MM.1S (cell line): ENCODE data around the gene PHACTR4.

ENCODE experiments used
- DNase-seq: peaks from one replicate; pipeline ENCODE4 v3.0.0-alpha.2; 2015
- H2AFZ ChIP-seq: fragments of 300-600 bp; sonication (generic); 2 replicates; pipeline ENCODE4 v1.6.0; 2016; ENCODE audit warnings: antibody characterized with exemption, low read length
- H3F3A ChIP-seq: fragments of 300-600 bp; sonication (generic); 2 replicates; pipeline ENCODE4 v1.6.1; 2016; ENCODE audit warnings: mild to moderate bottlenecking, antibody characterized with exemption, low read length, moderate library complexity, mixed read lengths; ENCODE audit not compliant: insufficient read depth
- H3K27ac ChIP-seq: fragments of 300-600 bp; sonication (generic); 2 replicates; pipeline ENCODE4 v1.5.1; 2016; ENCODE audit warnings: mild to moderate bottlenecking, low read length
- H3K27me3 ChIP-seq: fragments of 300-600 bp; sonication (generic); replicated peaks from 2 replicates; pipeline ENCODE4 v1.6.0; 2016; ENCODE audit warnings: low read length; ENCODE audit not compliant: insufficient read depth
- H3K36me3 ChIP-seq: fragments of 300-600 bp; sonication (generic); replicated peaks from 2 replicates; pipeline ENCODE4 v1.6.1; 2016; ENCODE audit warnings: mild to moderate bottlenecking, low read length, mixed read lengths; ENCODE audit not compliant: insufficient read depth
- H3K4me1 ChIP-seq: fragments of 300-600 bp; sonication (generic); 2 replicates; pipeline ENCODE4 v1.6.1; 2016; ENCODE audit warnings: low read length, mixed read lengths
- H3K4me2 ChIP-seq: fragments of 300-600 bp; sonication (generic); 2 replicates; pipeline ENCODE4 v1.6.0; 2016; ENCODE audit warnings: low read depth, low read length
- H3K4me3 ChIP-seq: fragments of 300-600 bp; sonication (generic); 2 replicates; pipeline ENCODE4 v1.5.1; 2016; ENCODE audit warnings: low read length, mixed read lengths
- H3K79me2 ChIP-seq: fragments of 300-600 bp; sonication (generic); 2 replicates; pipeline ENCODE4 v1.6.1; 2016; ENCODE audit warnings: mixed run types, low read length, mixed read lengths
- H3K9ac ChIP-seq: fragments of 300-600 bp; sonication (generic); 2 replicates; pipeline ENCODE4 v1.6.1; 2016; ENCODE audit warnings: low read length, mixed read lengths
- H3K9me2 ChIP-seq: fragments of 300-600 bp; sonication (generic); replicated peaks from 2 replicates; pipeline ENCODE4 v1.6.1; 2016; ENCODE audit warnings: mild to moderate bottlenecking, low read length, mixed read lengths; ENCODE audit not compliant: insufficient read depth
- H3K9me3 ChIP-seq: fragments of 300-600 bp; sonication (generic); replicated peaks from 2 replicates; pipeline ENCODE4 v1.6.1; 2016; ENCODE audit warnings: mild to moderate bottlenecking, low read length, mixed read lengths; ENCODE audit not compliant: insufficient read depth
- H4K20me1 ChIP-seq: fragments of 300-600 bp; sonication (generic); 2 replicates; pipeline ENCODE4 v1.6.1; 2016; ENCODE audit warnings: mild to moderate bottlenecking, low read length, moderate library complexity, mixed read lengths; ENCODE audit not compliant: insufficient read depth
- CTCF ChIP-seq: fragments of 300-600 bp; sonication (generic); IDR thresholded peaks from 2 replicates; pipeline ENCODE4 v1.5.1; 2016; ENCODE audit warnings: antibody characterized with exemption, low read length, mixed read lengths
- EZH2 ChIP-seq: fragments of 300-600 bp; sonication (generic); optimal IDR thresholded peaks from 2 replicates; pipeline ENCODE3; 2017; ENCODE audit warnings: low read depth, mild to moderate bottlenecking, antibody characterized with exemption, low read length, mixed read lengths
- EZH2phosphoT487 ChIP-seq: fragments of 300-600 bp; sonication (generic); IDR thresholded peaks from 2 replicates; pipeline ENCODE4 v1.6.1; 2018; ENCODE audit warnings: antibody characterized with exemption, low read length

The PHACTR4 gene

GRCh38 chr1:28482702-28483101 lies 113.2 kb downstream of the PHACTR4 start:
- Histone ChIP-seq H3K27ac (no peak overlapping the region), H3K4me2 (no peak overlapping the region), H3K9ac (no peak overlapping the region), H3K9me3 (no peaks in the 10 kb centered on the region), H3K79me2 (no peaks in the 10 kb centered on the region), H3K36me3 (no peaks in the 10 kb centered on the region), H4K20me1 (no peaks in the 10 kb centered on the region), H3K4me1 (peaks cover 5% of the 10 kb centered on the region; the same call in 1 of the 2 replicates), H3F3A (no peaks in the 10 kb centered on the region), H3K9me2 (no peaks in the 10 kb centered on the region), H3K27me3 (no peaks in the 10 kb centered on the region), H2AFZ (no peak overlapping the region), H3K4me3 (no peak overlapping the region)
- TF ChIP-seq CTCF: no peak
- no peak for TF ChIP-seq EZH2
- no peak for DNase-seq

GRCh38 chr1:28494737-28495136 lies 125.2 kb downstream of the PHACTR4 start:
- Histone ChIP-seq H3F3A (no peaks in the 10 kb centered on the region), H3K27me3 (no peaks in the 10 kb centered on the region), H3K9me3 (no peaks in the 10 kb centered on the region), H3K4me3 (no peak overlapping the region), H2AFZ (no peak overlapping the region), H3K4me1 (no peaks in the 10 kb centered on the region), H4K20me1 (no peaks in the 10 kb centered on the region), H3K9ac (no peak overlapping the region), H3K36me3 (no peaks in the 10 kb centered on the region), H3K27ac (no peak overlapping the region), H3K79me2 (no peaks in the 10 kb centered on the region), H3K4me2 (no peak overlapping the region), H3K9me2 (no peaks in the 10 kb centered on the region)
- DNase-seq: no peak
- no peak for TF ChIP-seq EZH2phosphoT487
- no peak for TF ChIP-seq EZH2
- TF ChIP-seq CTCF: no peak

GRCh38 chr1:28499553-28499952 lies 130.0 kb downstream of the PHACTR4 start:
- H3K36me3 ChIP-seq: no peaks in the 10 kb centered on the region
- H3K4me2 ChIP-seq: no peak overlapping the region
- no peaks in the 10 kb centered on the region for H3K79me2 ChIP-seq
- H3K4me3 ChIP-seq: no peak overlapping the region
- H3K9ac ChIP-seq: no peak overlapping the region
- peaks cover 13% of the 10 kb centered on the region for H3F3A ChIP-seq
- H3K9me2 ChIP-seq: no peaks in the 10 kb centered on the region
- no peak for TF ChIP-seq CTCF
- no peak for TF ChIP-seq EZH2phosphoT487
- TF ChIP-seq EZH2: no peak
- H4K20me1 ChIP-seq: no peaks in the 10 kb centered on the region
- H2AFZ ChIP-seq: no peak overlapping the region
- no peak for DNase-seq
- H3K4me1 ChIP-seq: peaks cover 10% of the 10 kb centered on the region
- no peaks in the 10 kb centered on the region for H3K9me3 ChIP-seq
- H3K27ac ChIP-seq: no peak overlapping the region
- no peaks in the 10 kb centered on the region for H3K27me3 ChIP-seq

- peaks cover 4% of the 10 kb centered on the region; the same call in 1 of the 2 replicates for H3K36me3 ChIP-seq
- H3K4me2 ChIP-seq: no peak overlapping the region
- H3K9ac ChIP-seq: no peak overlapping the region
- H3K79me2 ChIP-seq: peaks cover 18% of the 10 kb centered on the region
- H2AFZ ChIP-seq: no peak overlapping the region
- H3K27me3 ChIP-seq: no peaks in the 10 kb centered on the region
- peaks cover 10% of the 10 kb centered on the region for H3K4me1 ChIP-seq
- H3K9me3 ChIP-seq: no peaks in the 10 kb centered on the region
- H4K20me1 ChIP-seq: no peaks in the 10 kb centered on the region
- no peak overlapping the region for H3K27ac ChIP-seq
- TF ChIP-seq CTCF (no peak), EZH2phosphoT487 (no peak), EZH2 (no peak)
- peaks cover 24% of the 10 kb centered on the region for H3F3A ChIP-seq
- no peaks in the 10 kb centered on the region for H3K9me2 ChIP-seq
- DNase-seq: no peak
- H3K4me3 ChIP-seq: no peak overlapping the region
Observed at GRCh38 chr1:28501925-28502324, 132.4 kb downstream of the PHACTR4 start.
